GM19455 (cell line): ENCODE results near the gene PRODH2.
"Not testable (repeated sequence)": the region's sequence is repeated elsewhere in the genome, so short reads cannot be mapped to it uniquely, and the experiment has no call there.

Source experiments
- ATAC-seq: cut with Tn5 transposase; IDR thresholded peaks from one replicate; pipeline ENCODE4 v1.9.1; 2021; ENCODE audit not compliant: unreplicated experiment

PRODH2 gene

GRCh38 chr19:35782589-35782988 is 30.1 kb downstream of the PRODH2 start:
- no peak for ATAC-seq

- ATAC-seq: no peak
These were observed 31.0 kb downstream of the PRODH2 start for GRCh38 chr19:35781650-35782049.

GRCh38 chr19:35780717-35781116 is 31.9 kb downstream of the PRODH2 start:
- no peak for ATAC-seq

GRCh38 chr19:35780058-35780457 is 32.6 kb downstream of the PRODH2 start:
- ATAC-seq: no peak

- no peak for ATAC-seq
These were observed 33.6 kb downstream of the PRODH2 start for GRCh38 chr19:35779033-35779432.

GRCh38 chr19:35777961-35778360 is 34.7 kb downstream of the PRODH2 start:
- ATAC-seq: no peak

GRCh38 chr19:35777086-35777841 is 35.4 kb downstream of the PRODH2 start:
- no peak for ATAC-seq

- ATAC-seq: no peak
These were observed 36.4 kb downstream of the PRODH2 start for GRCh38 chr19:35776102-35776788.

- peak; percentile 91 for ATAC-seq
These were observed 37.1 kb downstream of the PRODH2 start, which contains the start of gene ARHGAP33 for GRCh38 chr19:35775298-35776101. Gene ARHGAP33 (plus strand): TSS chr19:35775564. CDS start chr19:35775659, 95 bp downstream.

- ATAC-seq: no peak
These were observed 37.7 kb downstream of the PRODH2 start for GRCh38 chr19:35775046-35775297.

- ATAC-seq: no peak
These were observed 38.2 kb downstream of the PRODH2 start for GRCh38 chr19:35774274-35775045.

GRCh38 chr19:35773020-35773806 is 39.4 kb downstream of the PRODH2 start:
- no peak for ATAC-seq

- not testable (repeated sequence) for ATAC-seq
These were observed 40.3 kb downstream of the PRODH2 start for GRCh38 chr19:35772362-35772761.

- no peak for ATAC-seq
These were observed 44.6 kb downstream of the PRODH2 start for GRCh38 chr19:35768082-35768421.

GRCh38 chr19:35767288-35768081 is 45.2 kb downstream of the PRODH2 start:
- no peak for ATAC-seq

GRCh38 chr19:35766571-35767104 is 46.0 kb downstream of the PRODH2 start:
- ATAC-seq: no peak

- no peak for ATAC-seq
These were observed 48.0 kb downstream of the PRODH2 start for GRCh38 chr19:35764432-35765315.

- ATAC-seq: no peak
These were observed 51.8 kb downstream of the PRODH2 start for GRCh38 chr19:35760711-35761349.
